Endothelial cell of umbilical vein (primary cell): Measurements from ENCODE around the gene TMEM209. TPM values are rescaled to one million over a fixed set of nuclear protein-coding genes. Genes with fewer than 3 reads are reported as not detected.

ENCODE experiments used
- BruUV-seq: library from RNA; stranded (reverse); fragments of 400-500 nt; replicated peaks from 2 replicates; lab custom pipeline; 2021; lab: Mats Ljungman, UMichigan
- CTCF ChIA-PET: fragments of 300-600, 350-600 bp; sonication (Branson Sonifier 250); formaldehyde crosslinking; loops from one replicate; lab custom pipeline; 2021; ENCODE audit warnings: antibody characterized with exemption, inconsistent platforms; lab: Charles Lee
- POLR2A ChIA-PET: fragments of 300-600, 350-600 bp; sonication (Branson Sonifier 250); formaldehyde crosslinking; loops from one replicate; lab custom pipeline; 2021; ENCODE audit warnings: antibody characterized with exemption, inconsistent platforms; lab: Charles Lee
- DNase-seq: peaks from one replicate; pipeline ENCODE4 v3.0.0-alpha.2; 2011; ENCODE audit warnings: low read depth, low spot score
- FAIRE-seq: peaks from 2 replicates; lab custom pipeline; 2011; peaks lifted over from hg19 to GRCh38; lab: Jason Lieb, UNC
- H2AFZ ChIP-seq: 2 replicates; pipeline ENCODE4 v1.6.0; 2012; ENCODE audit warnings: low read depth, low read length, control low read depth, inconsistent platforms
- H3K27ac ChIP-seq: 2 replicates; pipeline ENCODE4 v1.5.1; 2011; ENCODE audit warnings: low read depth, mild to moderate bottlenecking, control low read depth, low read length, moderate library complexity; ENCODE audit not compliant: insufficient read depth
- H3K27me3 ChIP-seq, 2 experiments: 2 replicates each; pipeline versions ENCODE4 v1.6.0 to v1.6.1; 2011; ENCODE audit warnings: low read length in 2 of 2, mixed read lengths in 1 of 2; ENCODE audit not compliant: control insufficient read depth in 2 of 2, insufficient read depth in 2 of 2
- H3K36me3 ChIP-seq, 2 experiments: 2 replicates in 1 of 2; 3 replicates in 1 of 2; pipeline ENCODE4 v1.5.1; 2011; ENCODE audit warnings: low read length in 2 of 2, mild to moderate bottlenecking in 1 of 2, moderate library complexity in 1 of 2; ENCODE audit not compliant: control insufficient read depth in 2 of 2, insufficient read depth in 2 of 2; ENCODE audit errors: extremely low read depth in 1 of 2
- H3K4me1 ChIP-seq: 3 replicates; pipeline ENCODE4 v1.5.1; 2011; ENCODE audit warnings: mild to moderate bottlenecking, low read length; ENCODE audit not compliant: control insufficient read depth, insufficient read depth; ENCODE audit errors: extremely low read depth
- H3K4me2 ChIP-seq: 2 replicates; pipeline ENCODE4 v1.6.1; 2011; ENCODE audit warnings: low read length, control low read depth, mixed read lengths; ENCODE audit not compliant: insufficient read depth
- H3K4me3 ChIP-seq, 3 experiments: fragments of 200-600 bp in 1 of 3; sonication (generic), shearing (Covaris generic) in 1 of 3; replicated peaks in 1 of 3; 2 replicates each; pipeline ENCODE4 v1.5.1; 2011 to 2016; ENCODE audit warnings: control low read depth in 3 of 3, low read length in 3 of 3, mild to moderate bottlenecking in 2 of 3, inconsistent platforms in 1 of 3, low read depth in 1 of 3, moderate library complexity in 1 of 3; ENCODE audit not compliant: insufficient read depth in 1 of 3
- H3K79me2 ChIP-seq: 2 replicates; pipeline ENCODE4 v1.6.0; 2012; ENCODE audit warnings: low read length, inconsistent platforms; ENCODE audit not compliant: control insufficient read depth, insufficient read depth
- H3K9ac ChIP-seq: replicated peaks from 2 replicates; pipeline ENCODE3; 2011; ENCODE audit warnings: low read length, control low read depth; ENCODE audit not compliant: insufficient read depth; ENCODE audit errors: extremely low read depth
- H3K9me1 ChIP-seq: replicated peaks from 3 replicates; pipeline ENCODE4 v1.6.0; 2011; ENCODE audit warnings: mild to moderate bottlenecking, low read length; ENCODE audit not compliant: control insufficient read depth, insufficient read depth; ENCODE audit errors: extremely low read depth
- H3K9me3 ChIP-seq: replicated peaks from 2 replicates; pipeline ENCODE4 v1.5.1; 2012; ENCODE audit warnings: low read length, inconsistent platforms; ENCODE audit not compliant: control insufficient read depth, insufficient read depth
- H4K20me1 ChIP-seq: replicated peaks from 2 replicates; pipeline ENCODE3; 2011; ENCODE audit warnings: mild to moderate bottlenecking, low read length; ENCODE audit not compliant: control insufficient read depth, insufficient read depth; ENCODE audit errors: extremely low read depth
- CTCF ChIP-seq, 2 donors: IDR thresholded peaks; 1 replicate in 1 of 2; 2 replicates in 1 of 2; pipeline ENCODE4 v1.5.1; 2011; ENCODE audit warnings: low read length in 2 of 2, mild to moderate bottlenecking in 2 of 2, moderate library complexity in 2 of 2, control low read depth in 1 of 2, inconsistent platforms in 1 of 2, low read depth in 1 of 2; ENCODE audit not compliant: insufficient read depth in 1 of 2; ENCODE audit errors: extremely low read depth in 1 of 2
- FOS ChIP-seq: IDR thresholded peaks from 2 replicates; pipeline ENCODE4 v1.6.1; 2011; ENCODE audit warnings: mild to moderate bottlenecking, low read length, moderate library complexity, borderline replicate concordance; ENCODE audit not compliant: insufficient read depth
- MYC ChIP-seq: IDR thresholded peaks from one replicate; pipeline ENCODE4 v1.6.1; 2011; ENCODE audit warnings: mild to moderate bottlenecking, low read depth, low read length
- POLR2A ChIP-seq: IDR thresholded peaks from 2 replicates; pipeline ENCODE4 v1.6.1; 2012; ENCODE audit warnings: low read depth, mild to moderate bottlenecking, control low read depth, low read length
- POLR2AphosphoS5 ChIP-seq: IDR thresholded peaks from 2 replicates; pipeline ENCODE4 v1.6.1; 2012; ENCODE audit warnings: low read depth, mild to moderate bottlenecking, control low read depth, low read length, moderate library complexity; ENCODE audit not compliant: insufficient read depth
- dilution Hi-C: fragments of 300-500 bp; cut with MboI; formaldehyde crosslinking; loops from one replicate; pipeline ENCODE4 v1.15.0; 2019; ENCODE audit warnings: low sequenced_read_pairs; ENCODE audit not compliant: extremely low pct_ligation_motif_present
- intact Hi-C: fragments of 100-400 bp; cut with micrococcal nuclease; formaldehyde crosslinking; loops from one replicate; pipeline ENCODE4 v1.10.0; 2022
- polyA plus RNA-seq, 4 experiments: library from polyadenylated mRNA; depleted of rRNA in 3 of 4; stranded (reverse) in 3 of 4; unstranded in 1 of 4; fragments of >200 nt; gene quantifications; 2 replicates each; pipeline versions ENCODE4 v1.2.1 to v1.2.3, GENCODE V29; 2011 to 2012; ENCODE audit warnings: missing spikeins in 1 of 4
- total RNA-seq: library from RNA; stranded (reverse); gene quantifications from 2 replicates; pipeline ENCODE4 v1.2.3, GENCODE V29; 2021
- TF ChIP-seq, protein P1 (sequence below): IDR thresholded peaks from 2 replicates; pipeline ENCODE4 v1.6.1; 2011; ENCODE audit not compliant: insufficient read depth, insufficient read length

The TMEM209 gene
- total and polyA plus RNA-seq, 2 donors (not counting 3 experiments of a cell fraction or from before 2014, with no cell fraction given): 13.0 to 16.6 TPM

- CTCF ChIA-PET: no interaction called here
- dilution Hi-C loops: no loop called here
- POLR2A ChIA-PET: no interaction called here
- DNase-seq (no peak), FAIRE-seq (no peak)
- no peak overlapping the region for H3K4me2 ChIP-seq
- H3K4me3 ChIP-seq: no peak overlapping the region
- H3K9me3 ChIP-seq: no peaks in the 10 kb centered on the region
- no peak overlapping the region for H3K9ac ChIP-seq
- H2AFZ ChIP-seq: no peak overlapping the region
- intact Hi-C loops: loop anchor here (5.0 kb wide), 1 partner anchor 1316 kb away; no protein-coding TSS in a partner anchor
- no peaks in the 10 kb centered on the region for H3K27me3 ChIP-seq
- TF ChIP-seq, protein P1, sequence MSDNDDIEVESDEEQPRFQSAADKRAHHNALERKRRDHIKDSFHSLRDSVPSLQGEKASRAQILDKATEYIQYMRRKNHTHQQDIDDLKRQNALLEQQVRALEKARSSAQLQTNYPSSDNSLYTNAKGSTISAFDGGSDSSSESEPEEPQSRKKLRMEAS: no peak
- TF ChIP-seq MYC: no peak
- no peak for TF ChIP-seq POLR2AphosphoS5
- TF ChIP-seq FOS: no peak
- no peak for TF ChIP-seq POLR2A
- no peak for TF ChIP-seq CTCF (IDR thresholded peaks at IDR 0.05; ENCODE audit: extremely low read depth in 1 of 2, insufficient read depth in 1 of 2, low read depth in 1 of 2, low read length in 2 of 2)
- no peaks in the 10 kb centered on the region for H3K9me1 ChIP-seq
- BruUV-seq: no TSS peak
- H3K27ac ChIP-seq: no peak overlapping the region
- no peaks in the 10 kb centered on the region for H3K79me2 ChIP-seq
- H4K20me1 ChIP-seq: no peaks in the 10 kb centered on the region
- H3K36me3 ChIP-seq: no peaks in the 10 kb centered on the region
- peaks cover 4% of the 10 kb centered on the region for H3K4me1 ChIP-seq
These were observed 61.9 kb downstream of the TMEM209 start for GRCh38 chr7:130143334-130143732.
